CD4-positive, alpha-beta T cell treated with Interferon gamma for 1 hour (primary cell): Measurements from ENCODE around the gene TMEM107.

Source experiments
- DNase-seq: peaks from one replicate; pipeline ENCODE4 v3.0.0-alpha.2; 2020

TMEM107 gene

DNA sequence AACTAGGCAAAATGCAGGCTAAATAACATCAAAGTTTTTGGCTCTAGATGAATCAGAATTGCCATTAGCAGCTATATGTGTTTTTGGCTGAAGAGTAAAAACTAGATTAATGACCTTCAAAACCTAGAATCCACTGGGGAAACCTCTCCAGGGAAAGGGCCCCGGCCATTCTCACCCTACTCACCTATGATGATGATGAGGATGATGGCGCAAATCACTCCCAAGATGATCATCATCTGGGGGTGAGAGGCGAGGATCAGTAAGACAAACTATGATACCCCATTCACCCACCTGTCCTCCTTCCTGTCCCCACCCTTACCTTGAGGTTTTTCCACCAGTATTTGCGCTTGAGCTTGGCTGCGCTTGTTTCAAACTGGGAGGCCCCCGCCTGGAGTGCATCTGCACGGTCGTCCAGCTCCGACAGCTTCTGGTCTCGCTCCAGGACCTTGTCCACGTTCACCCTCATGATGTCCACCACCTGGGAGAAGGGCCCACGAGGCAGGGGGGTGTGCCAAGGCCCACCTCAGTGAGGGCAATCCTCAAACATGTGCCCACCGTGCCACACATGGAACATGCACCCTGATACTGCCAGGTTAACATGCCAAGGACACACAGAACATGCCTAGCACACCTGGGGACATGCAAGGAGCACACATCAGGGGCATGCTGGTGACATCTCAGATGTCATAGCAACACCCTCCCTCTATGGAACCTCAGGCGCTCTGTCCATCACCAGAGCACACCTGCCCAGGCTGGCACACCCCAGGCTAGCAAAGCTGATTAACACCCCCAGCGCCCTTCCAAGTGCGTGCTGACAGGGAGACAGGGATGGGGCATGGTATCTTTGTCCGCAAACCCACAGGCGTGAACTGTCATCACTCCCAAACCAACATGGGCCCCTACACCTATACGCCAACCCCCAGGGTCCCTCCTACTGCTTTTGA lies 14.6 kb downstream of the TMEM107 start:
- no peak for DNase-seq

DNA sequence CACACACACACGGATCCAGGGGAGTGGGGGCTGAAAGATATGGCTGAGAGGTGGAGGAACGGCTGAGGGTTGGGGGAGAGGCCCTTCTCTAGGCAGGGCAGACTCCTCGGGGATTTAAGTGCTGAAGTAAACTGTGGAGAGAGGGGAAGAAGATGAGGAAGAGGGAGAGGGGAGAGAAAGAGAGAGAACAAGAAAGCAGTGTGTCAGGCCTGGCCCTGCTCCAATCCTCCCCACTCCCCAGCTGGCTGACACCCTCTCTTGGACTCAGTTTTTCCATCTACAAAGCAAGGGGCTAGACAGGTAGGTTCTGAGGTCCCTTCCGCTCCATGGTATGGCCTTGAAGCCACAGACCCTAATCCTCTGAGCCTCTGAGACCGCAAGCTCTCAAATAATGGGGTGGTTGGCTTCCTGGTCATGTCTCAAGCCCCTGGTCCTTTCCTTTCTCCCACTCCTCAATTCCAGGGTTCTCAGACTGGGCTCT lies 15.4 kb downstream of the TMEM107 start:
- no peak for DNase-seq

DNA sequence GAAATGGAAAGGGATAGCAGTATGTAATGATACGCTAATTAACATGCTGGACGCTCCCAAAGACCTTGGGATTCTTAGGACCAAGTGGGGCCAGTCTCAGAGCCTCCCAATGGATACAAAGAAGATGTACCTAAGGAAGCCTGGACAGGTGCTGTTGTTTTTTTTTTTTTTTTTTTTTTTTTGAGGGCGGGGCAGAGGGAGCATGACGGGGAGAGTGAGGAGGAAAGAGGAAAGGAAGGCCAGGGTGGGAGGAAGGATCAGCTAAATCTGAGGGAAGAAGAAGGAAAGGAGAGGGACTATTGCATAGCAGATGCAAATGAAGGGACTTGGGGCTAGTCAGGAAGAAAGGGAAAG lies 16.0 kb downstream of the TMEM107 start:
- DNase-seq: no peak

DNA sequence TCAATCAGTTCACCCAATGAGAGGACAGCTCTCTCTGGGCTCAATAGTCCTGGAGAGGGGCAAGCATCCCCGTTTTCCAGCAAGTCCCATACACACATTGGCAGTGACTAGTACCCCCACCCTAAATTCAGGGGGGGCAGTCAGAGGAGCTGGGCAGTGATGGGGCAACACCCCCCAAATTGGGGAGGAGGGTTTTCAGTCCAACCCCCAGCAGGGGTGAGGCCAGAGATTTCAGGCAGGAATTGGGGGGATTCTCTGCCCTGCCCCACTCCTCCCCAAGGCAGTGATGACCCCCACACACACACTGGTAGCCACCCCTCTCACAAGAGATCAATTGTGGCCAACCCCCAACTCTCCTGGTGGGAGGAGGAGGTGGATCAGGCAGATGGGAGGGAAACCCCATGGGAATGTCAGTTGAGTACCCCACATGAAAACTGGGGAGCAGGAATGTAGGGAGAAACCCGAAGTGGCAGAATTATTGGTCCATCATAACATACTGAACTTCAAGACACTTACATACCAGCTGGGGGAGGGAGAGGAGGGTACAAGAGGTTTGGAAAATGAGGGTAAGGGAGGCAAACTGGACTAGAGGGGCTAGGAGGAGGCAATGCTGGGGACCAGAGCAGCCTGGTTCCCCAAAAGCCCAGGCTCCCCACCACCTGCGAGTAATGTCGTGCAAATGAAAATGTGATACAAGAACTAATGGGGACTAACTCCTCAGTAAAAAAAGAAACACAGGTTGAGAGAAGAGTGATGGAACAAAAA lies 16.5 kb downstream of the TMEM107 start:
- DNase-seq: no peak

DNA sequence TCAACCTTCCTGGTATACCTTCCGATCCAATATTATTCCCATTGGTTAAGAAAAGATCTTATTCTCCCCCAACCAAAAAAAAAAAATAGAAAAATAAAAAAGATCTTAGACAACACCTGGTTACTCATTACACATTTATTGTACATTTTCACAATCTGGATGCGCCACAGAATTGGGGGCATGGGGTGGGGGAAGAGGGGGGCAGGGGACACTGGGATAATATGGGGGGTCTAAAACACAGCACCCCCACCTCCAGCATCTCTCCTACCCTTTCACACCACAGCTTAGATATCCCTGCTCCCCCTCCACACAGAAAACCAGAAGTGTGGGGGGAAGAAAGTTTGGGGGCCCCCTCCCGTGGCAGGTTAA lies 17.2 kb downstream of the TMEM107 start:
- no peak for DNase-seq

DNA sequence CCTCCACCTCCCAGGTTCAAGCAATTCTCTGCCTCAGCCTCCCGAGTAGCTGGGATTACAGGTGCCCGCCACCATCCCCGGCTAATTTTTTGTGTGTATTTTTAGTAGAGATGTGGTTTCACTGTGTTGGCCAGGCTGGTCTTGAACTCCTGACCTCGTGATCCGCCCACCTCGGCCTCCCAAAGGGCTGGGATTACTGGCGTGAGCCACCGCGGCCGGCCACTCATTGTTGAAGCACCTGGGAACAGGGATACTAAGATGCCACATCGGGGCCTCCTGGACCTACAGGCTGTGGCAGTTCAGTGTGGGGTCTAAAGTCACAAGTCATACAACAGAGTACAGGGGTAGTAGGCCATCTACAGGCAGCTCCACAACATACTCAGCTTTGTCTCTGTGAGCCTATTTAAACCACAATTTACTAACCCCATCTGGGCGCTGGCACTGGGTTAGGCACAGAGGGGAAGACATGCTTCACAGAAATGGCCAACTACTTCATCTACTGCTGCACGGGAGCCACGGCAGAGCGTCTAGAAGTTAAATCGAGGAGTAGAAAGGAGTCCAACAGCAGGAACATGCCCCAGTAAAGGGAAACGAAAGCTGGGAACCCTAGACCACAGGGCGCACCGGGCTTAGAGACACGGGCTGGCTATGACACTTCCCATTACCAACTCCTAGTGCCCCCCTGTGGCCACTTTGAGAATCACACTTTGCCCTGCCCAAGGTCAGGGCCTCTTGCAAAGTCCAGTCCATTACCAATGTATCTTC lies 17.7 kb downstream of the TMEM107 start:
- DNase-seq: peak; percentile 86

DNA sequence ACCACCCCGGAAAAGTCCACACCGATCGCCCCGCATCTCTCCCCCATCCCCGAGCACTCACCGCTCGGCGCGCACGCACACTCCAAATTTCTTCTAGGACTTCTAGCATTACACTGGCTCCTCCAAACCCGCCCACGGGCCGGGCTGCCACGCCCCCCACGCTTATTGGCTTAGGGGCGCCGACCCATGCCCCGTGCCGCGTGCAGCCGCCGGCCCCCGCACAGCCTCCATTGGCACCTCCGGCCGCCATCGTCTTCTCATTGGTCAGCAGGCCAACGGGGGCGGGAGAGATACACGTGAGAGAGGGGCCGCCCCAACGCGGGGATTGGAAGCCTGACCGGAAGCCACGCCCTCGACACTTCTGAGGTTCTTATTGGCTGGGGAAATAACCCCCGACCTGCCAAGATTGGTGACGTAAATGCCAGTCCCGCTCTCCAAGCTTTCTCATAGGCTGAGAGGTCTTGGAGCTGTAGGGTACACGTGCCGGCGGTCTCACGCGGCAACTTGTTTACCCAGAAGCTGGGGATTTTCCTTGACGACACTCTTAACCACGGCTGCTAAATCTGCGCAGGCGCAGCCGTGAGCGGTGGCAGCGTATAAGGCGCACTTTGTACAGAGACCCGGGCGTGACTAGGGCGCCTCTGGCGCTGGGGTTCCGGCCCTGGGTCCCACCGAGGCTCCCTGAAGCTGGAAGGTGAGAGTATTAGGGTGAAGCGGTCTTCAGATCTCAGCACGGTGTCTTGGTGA lies 19.8 kb downstream of the TMEM107 start:
- peak; percentile 100 for DNase-seq

DNA sequence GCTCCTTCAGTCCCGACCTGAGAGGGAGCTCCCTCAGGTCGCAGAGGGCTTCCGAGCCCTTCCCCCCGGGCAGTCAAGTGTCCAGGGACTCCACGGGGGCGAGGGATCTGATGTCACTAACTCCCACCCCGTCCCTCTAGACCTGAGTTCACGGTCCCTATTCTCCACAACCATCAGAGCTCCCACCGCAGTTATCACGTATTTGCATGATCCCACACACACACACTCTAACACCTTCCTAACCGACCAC lies 20.3 kb downstream of the TMEM107 start:
- no peak for DNase-seq

DNA sequence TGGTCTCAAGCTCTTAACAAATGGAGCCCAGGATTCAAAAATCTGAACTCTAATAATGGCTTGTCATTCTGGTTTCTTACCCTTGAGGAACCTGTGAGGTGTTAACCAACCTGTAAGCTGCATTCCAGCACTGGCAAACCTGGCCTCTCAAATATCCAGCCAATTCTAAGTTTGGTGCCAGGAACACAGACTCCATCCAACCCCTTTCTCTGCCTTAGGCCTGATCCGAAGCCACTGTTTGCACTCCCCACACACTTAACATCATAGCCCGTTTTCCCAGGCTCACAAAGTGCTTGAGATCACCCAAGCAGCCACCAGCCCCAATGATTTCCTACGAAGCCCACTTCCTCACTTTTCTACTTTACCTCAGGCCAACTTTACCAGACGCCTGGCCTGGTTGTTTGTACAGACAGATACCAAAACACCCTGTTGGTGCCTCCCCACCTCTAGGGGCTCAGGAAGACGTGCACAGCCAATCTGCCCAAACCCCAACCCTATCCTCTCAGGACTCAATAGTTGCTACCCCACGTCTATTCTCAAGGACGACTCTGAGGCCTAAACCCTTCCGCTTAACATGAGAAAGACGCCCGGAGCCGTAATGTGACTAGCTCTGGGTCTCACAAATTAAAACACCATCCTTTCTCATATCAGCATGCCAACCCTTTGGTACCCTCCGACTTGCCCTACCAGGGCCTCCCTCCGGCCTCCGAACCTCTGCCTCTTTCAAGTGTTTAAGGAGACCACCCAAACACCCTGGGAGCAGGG lies 20.8 kb downstream of the TMEM107 start:
- no peak for DNase-seq

DNA sequence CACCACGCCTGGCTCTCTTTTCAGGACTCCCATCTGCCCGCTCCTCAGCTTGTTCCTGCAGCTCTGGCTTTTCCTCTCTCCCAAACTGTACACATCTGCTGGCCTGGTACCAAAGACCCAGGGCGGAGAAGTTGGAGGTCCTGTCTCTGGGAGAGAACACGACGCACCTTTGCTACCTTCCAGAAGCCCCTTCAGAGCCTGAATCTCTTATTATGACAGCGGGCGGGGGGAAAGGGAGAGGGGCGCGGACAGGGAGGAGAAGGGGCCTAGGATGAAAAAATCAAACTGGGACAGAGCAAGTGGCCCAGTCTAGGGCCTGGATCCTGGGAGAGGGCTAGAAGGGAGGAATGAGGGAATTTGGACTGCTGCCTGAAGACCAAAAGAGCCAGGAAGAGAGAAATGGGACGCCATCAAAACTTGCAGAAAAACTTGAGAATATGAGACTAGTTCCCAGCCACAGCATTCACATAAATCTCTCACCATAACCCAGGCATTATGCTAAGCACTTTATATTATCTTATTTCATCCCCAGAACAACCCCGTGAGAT lies 21.5 kb downstream of the TMEM107 start:
- DNase-seq: no peak

DNA sequence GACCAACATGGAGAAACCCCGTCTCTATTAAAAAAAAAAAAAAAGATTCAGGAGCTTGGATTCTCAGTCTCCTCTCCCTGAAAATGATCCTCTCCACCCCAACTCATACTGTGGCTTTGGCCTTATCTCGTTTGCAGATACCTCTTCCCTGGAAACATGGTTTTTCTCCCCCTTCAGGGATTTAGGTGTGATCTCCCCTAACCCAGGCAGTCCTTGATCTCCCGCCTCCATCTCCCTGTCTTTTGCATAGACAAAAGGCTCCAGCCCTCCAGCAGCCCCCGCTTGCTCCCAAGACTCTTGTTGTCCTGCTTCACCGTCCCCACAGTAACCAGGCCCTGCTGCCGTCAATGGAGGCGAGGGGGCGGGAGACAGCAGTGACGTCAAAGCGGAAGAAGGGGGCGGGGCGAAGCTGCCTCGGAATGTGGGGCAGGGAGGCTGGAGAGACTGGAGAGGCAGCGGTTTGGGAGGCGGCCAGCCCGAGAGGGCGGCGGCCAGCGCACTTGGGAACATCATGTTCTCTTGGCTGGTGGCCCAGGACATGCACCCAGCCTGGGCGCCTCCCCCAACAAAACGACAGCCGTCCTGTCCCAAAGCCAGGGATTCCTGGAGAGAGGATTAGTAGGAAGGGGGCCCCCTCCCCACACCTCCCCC lies 22.1 kb downstream of the TMEM107 start:
- DNase-seq: peak; percentile 95

DNA sequence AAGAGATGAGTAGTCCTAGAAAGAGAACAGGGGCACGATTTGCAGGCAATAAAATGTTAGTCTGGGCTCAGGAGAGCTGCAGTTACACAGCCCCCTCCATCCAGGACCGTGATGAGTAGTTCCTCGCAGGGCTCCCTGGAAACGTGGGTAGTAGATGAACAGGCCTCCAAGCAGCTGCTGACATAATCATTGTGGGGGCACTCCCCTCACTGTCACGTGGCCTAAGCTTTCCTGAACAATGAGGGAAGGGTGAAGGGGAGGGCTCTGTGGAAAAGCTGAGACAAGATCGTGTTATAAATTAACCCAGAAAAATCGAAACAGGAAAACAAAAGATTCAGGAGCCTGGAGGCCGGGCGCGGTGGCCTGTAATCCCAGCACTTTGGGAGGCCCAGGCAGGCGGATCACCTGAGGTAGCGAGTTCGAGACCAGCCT lies 22.6 kb downstream of the TMEM107 start:
- DNase-seq: peak; percentile 61

DNA sequence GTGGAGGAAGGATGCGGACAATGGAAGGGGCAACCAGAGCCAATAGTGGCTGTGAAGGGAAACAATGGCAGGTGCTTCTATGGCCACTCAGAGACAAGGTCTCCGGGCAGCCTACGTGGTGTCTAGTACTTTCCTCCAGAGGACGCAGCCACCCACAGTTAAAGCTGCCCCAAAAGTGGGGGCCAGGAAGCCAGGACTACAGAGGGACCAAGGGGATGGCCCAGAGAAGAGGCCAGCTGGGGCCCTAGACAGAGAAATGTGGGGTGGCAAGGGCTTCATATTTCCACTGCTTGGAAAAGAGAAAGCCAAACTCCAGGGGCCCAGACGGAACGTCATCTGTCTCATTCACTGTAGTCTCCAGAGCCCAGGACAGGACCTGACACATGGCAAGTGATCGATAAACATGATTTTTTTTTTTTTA lies 23.1 kb downstream of the TMEM107 start:
- DNase-seq: no peak

DNA sequence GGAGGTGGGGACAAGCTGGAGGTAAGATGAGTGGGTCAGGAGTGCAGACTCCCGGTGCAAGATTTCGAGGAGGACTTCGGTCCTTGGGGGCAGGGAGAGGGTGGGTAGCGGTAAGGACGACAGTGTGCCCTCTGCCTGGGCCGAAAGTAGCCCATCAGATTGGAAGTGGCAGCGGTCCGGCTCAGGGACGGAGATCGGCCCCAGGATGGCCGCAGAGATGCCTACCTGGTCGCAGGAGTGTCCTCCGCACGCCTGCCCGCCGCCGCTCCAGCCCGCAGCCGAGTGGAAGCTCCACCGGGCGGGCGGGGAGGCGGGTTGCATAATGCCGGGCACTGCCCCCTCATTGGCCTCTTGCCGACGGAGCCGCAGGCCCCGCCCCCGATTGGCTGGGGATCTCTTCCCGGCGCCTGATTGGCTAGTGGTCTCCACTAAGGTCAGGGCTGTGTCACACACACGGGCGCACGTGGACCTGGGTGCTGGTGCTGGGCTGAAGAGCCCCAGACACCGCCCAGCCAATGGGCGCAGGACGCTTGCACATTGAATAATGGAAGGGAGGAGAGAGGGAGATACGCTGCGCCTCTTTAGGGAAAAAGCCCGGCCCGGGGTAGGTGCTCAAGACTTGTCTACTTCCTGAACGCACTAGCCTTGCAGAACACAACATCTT lies 23.9 kb downstream of the TMEM107 start, which contains the start of gene PER1:
Gene PER1, minus strand, starts transcription at position 293 of the 664 bp plus-strand sequence. CDS start 1,698 bp downstream, outside the sequence.
- peak; percentile 94 for DNase-seq

DNA sequence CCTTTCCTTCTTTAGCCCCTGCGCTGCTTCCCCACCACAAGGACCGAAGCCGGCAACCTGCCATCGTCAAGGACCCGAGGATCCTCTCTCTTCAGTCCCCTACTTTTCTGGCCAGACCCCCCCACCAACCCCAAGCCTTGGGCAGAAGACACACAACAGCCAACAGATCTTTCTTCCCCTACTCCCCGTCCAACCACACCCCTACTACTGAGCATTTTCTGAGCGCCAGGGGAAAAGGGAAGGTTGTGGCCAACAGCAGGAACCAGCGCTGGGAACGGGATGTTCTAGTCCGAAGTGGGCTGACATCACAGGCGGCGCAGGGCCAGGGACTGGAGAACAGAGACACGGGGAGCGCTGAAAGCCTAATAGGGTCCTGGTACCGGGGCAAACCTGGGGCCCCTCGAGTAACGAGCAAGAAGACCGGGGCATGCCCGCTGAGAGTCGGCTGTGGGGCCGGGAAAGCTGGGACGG lies 24.5 kb downstream of the TMEM107 start:
- DNase-seq: peak; percentile 50

DNA sequence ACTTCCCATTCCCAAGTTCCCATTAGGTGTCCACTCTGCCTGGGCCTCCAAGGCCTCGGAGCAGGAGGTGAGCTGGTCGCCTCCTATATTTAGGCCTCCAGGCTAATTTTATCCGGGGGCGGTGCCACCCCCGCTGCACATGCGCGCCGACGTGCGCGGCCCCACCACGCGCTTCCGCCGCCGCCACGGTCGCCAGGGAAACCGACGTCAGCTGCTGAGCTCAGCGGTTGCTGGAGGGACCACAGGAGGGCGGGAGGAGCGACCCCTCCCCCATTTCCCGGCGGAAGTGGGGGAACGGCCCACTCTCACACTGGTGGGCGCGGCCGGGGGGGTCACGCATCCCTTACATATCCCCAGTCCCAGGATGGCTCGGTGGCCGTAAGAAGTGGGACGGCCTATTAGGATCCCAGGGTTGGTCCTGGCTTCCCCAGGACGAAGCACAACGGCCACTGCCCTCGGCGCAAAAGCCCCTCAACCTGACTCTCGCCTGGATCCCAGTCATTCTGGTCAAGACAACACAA lies 25.0 kb downstream of the TMEM107 start:
- peak; percentile 94 for DNase-seq

DNA sequence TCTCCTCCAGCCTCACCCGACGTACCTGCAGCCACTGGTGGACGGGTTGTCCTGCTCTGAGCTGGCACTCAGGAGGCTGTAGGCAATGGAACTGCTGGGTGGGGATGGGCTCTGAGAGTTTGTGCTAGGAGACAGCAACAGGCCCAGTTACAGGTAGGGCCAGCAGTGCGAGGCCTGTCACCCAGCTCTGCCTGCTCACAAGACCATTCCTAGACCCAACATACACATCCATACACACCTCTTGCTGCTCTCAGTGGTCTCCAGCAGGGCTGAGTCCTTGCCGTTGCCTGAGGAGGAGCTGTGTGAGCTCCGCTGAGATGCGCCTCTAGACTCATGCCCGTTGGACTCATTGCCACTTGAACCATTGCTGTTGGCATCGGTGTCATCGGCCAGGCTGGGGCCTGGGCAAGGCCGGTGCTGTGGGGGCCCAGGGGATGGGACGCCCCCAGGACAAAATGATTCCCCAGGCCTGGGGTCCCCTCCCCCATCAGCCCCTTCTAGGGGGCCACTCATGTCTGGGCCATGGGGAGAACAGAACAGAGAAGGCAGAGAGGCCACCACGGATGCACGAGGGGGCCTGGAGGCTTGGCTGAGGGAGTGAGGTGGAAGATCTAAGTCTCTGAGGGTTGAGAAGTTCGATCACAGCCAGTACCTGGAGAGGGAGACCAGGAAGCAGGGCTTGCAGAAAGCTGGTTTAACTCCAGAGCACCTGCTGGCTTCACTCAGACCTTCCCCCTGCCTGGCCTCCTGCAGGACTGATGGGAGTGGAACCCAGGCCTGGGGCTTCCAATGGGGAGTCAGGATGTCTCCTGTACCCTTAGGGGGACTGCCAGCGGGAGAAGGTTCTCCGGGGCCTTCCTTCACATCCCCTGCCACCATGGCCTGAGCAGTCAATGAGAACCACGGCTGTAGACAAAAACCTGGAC lies 25.7 kb downstream of the TMEM107 start:
- DNase-seq: no peak

DNA sequence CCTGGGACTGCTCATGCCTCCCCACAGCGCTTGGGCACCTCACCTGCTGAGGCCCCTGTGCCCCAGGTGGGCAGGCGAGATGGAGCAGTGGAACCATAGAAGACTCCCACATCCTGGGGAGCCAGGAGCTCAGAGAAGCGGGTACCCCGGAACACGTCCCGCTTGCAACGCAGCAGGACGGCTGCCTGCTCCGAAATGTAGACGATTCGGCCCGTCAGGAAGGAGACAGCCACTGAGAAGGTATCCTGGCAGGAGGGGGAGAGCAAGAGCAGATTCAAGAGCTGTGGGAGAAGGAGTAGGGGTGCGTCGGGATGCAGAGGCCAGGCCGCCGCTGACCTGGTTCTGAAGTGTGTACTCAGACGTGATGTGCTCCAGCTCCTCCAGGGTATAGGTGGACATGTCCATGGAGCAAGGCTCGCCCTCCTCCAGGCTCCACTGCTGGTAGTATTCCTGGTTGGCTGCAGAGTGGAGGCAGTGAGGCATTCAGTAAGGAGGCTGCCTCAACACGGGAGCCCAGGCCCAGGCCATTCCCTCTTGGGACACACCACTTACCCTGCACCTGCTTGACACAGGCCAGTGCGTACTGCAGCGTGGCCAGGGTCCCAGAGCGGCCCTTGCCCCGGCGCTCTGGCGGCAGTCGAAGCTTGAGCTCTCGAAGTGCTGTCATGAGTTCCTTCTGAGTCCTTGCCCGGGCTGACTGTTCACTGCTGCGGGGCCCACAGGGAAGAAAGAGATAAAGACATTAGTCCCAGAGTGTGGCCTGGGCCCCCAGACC lies 26.6 kb downstream of the TMEM107 start:
- no peak for DNase-seq
